Measurements from ENCODE around the gene CD53.
"Not testable (repeated sequence)": the region's sequence is repeated elsewhere in the genome, so short reads cannot be mapped to it uniquely, and the experiment has no call there.

CD53 gene

DNA sequence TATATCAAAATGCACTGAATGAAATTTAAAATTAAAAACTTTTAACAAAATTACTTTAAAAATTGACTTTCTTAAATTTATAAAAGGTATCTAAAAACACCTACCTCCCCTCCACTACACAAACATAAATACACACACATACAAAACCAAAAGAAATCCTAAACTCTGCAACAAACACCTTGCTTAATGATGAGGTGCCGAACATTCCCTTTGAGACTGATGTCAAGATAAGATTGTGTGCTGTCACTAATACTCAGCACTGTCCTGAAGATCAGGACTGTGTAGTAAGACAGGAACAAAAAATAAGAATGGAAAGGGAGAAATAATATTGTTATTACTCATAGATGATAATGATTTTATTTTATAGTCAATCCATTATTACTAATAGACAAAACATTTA is 45.1 kb downstream of the CD53 start:
- no peak overlapping the region for H3K27ac ChIP-seq

DNA sequence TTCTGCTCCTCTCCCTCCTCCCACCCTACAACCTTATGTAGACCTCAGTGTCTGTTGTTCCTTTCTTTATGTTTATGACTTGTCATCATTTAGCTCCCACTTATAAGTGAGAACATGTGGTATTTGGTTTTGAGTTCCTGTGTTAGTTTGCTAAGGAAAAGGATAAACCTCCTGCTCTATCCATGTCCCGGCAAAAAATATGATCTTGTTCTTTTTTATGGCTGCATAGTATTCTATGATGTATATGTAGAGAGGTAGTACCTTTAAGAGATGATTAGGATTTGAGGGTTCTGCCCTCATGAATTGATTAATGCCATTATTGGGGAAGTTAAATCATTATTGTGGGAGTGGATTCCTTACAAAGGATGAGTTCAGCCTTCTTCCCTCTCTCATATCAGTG is 49.0 kb downstream of the CD53 start:
- no peak for TF ChIP-seq ZFX (IDR thresholded peaks at IDR 0.05)
- TF ChIP-seq, protein P1, sequence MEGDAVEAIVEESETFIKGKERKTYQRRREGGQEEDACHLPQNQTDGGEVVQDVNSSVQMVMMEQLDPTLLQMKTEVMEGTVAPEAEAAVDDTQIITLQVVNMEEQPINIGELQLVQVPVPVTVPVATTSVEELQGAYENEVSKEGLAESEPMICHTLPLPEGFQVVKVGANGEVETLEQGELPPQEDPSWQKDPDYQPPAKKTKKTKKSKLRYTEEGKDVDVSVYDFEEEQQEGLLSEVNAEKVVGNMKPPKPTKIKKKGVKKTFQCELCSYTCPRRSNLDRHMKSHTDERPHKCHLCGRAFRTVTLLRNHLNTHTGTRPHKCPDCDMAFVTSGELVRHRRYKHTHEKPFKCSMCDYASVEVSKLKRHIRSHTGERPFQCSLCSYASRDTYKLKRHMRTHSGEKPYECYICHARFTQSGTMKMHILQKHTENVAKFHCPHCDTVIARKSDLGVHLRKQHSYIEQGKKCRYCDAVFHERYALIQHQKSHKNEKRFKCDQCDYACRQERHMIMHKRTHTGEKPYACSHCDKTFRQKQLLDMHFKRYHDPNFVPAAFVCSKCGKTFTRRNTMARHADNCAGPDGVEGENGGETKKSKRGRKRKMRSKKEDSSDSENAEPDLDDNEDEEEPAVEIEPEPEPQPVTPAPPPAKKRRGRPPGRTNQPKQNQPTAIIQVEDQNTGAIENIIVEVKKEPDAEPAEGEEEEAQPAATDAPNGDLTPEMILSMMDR (conservative IDR thresholded peaks at IDR 0.05): no peak
- H3K27ac ChIP-seq: no peak overlapping the region

More for the DNA sequence above, 45.1 kb downstream of the CD53 start:
- TF ChIP-seq, protein P1 (conservative IDR thresholded peaks at IDR 0.05): no peak
- TF ChIP-seq ZFX (IDR thresholded peaks at IDR 0.05): no peak

GRCh38 chr1:110927484-110928075 is 54.6 kb downstream of the CD53 start:
- H3K27ac ChIP-seq: no peak overlapping the region
- TF ChIP-seq ZFX (IDR thresholded peaks at IDR 0.05): no peak
- TF ChIP-seq, protein P1 (conservative IDR thresholded peaks at IDR 0.05): no peak

DNA sequence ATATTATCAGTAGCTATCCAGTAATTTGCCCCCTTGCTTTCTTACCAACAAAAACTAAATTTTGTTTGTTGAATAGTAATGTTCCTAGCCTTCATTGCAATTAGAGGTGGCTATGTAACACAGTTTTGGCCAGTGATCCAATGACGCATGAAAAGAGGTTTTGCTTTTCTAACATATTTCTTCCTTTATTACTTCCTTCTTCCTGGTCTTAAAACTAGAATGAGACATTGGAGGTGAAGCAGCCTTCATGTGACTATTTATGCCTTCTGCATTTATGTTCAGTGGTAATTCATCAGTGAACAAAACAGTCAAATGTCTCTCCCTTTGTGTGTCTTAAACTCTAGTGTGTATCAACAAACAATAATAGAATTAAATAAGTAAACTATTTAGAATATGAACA is 55.2 kb downstream of the CD53 start:
- no peak overlapping the region for H3K27ac ChIP-seq
- no peak for TF ChIP-seq ZFX (IDR thresholded peaks at IDR 0.05)
- TF ChIP-seq, protein P1 (conservative IDR thresholded peaks at IDR 0.05): no peak

GRCh38 chr1:110928904-110929303 is 56.0 kb downstream of the CD53 start:
- TF ChIP-seq, protein P1 (conservative IDR thresholded peaks at IDR 0.05): no peak
- no peak overlapping the region for H3K27ac ChIP-seq

- not testable (repeated sequence) for H3K27ac ChIP-seq
Measured at GRCh38 chr1:110931097-110931496, 58.1 kb downstream of the CD53 start.

DNA sequence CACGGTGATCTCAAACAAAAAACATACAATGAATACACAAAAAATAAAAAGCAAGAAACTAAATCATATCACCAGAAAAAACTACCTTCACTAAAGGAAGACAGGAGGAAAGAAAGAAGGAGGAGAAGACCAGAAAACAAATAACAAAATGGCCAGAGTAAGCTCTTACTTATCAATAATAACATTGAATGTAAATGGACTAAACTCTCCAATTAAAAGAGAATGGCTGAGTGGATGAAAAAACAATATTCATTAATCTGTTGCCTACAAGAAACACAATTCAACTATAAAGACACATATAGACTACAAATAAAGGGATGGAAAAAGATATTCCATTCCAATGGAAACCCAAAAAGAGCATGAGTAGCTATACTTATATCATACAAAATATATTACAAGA is 63.6 kb downstream of the CD53 start:
- no peak overlapping the region for H3K27ac ChIP-seq
- TF ChIP-seq, protein P1 (conservative IDR thresholded peaks at IDR 0.05): no peak
- TF ChIP-seq ZFX (IDR thresholded peaks at IDR 0.05): no peak

- no peak overlapping the region for H3K27ac ChIP-seq
- TF ChIP-seq, protein P1 (conservative IDR thresholded peaks at IDR 0.05): no peak
Measured at GRCh38 chr1:110944806-110945205, 71.9 kb downstream of the CD53 start.

All from C4-2B (cell line).